SU-DHL-6 (cell line): Measurements from ENCODE around the gene DSP.

Source experiments
- H2AFZ ChIP-seq: fragments of 200-600 bp; sonication (generic); 2 replicates; pipeline ENCODE4 v1.6.1; 2014; ENCODE audit warnings: low read depth, mild to moderate bottlenecking, moderate library complexity, mixed read lengths, antibody characterized with exemption, low read length; ENCODE audit not compliant: severe bottlenecking
- H3F3A ChIP-seq: fragments of 200-600 bp; shearing (Covaris generic); 2 replicates; pipeline ENCODE4 v1.6.0; 2016; ENCODE audit warnings: antibody characterized with exemption, mild to moderate bottlenecking; ENCODE audit not compliant: insufficient read depth
- H3K27ac ChIP-seq: fragments of 200-600 bp; sonication (generic); 2 replicates; pipeline ENCODE4 v1.5.1; 2016; ENCODE audit warnings: low read depth, mild to moderate bottlenecking, low read length, moderate library complexity, mixed read lengths
- H3K27me3 ChIP-seq: fragments of 200-600 bp; sonication (generic), shearing (Covaris generic); 2 replicates; pipeline ENCODE4 v1.6.0; 2014; ENCODE audit warnings: mild to moderate bottlenecking, low read length
- H3K36me3 ChIP-seq: fragments of 200-600 bp; sonication (generic); 2 replicates; pipeline ENCODE4 v1.6.1; 2014; ENCODE audit warnings: mild to moderate bottlenecking, low read length, mixed read lengths
- H3K4me2 ChIP-seq: fragments of 300-600, 200-600 bp; shearing (Covaris generic), sonication (generic); 2 replicates; pipeline ENCODE4 v1.6.0; 2014; ENCODE audit warnings: low read length, low read depth, mild to moderate bottlenecking; ENCODE audit not compliant: poor library complexity, severe bottlenecking
- H3K4me3 ChIP-seq: fragments of 200-600 bp; sonication (generic); 2 replicates; pipeline ENCODE4 v1.5.1; 2014; ENCODE audit warnings: antibody characterized with exemption, low read length, mild to moderate bottlenecking, mixed read lengths; ENCODE audit not compliant: insufficient read depth, poor library complexity, severe bottlenecking
- H3K79me2 ChIP-seq: fragments of 200-600 bp; sonication (generic); 2 replicates; pipeline ENCODE4 v1.6.1; 2014; ENCODE audit warnings: mild to moderate bottlenecking, low read length, moderate library complexity; ENCODE audit not compliant: insufficient read depth
- H3K9ac ChIP-seq: fragments of 200-600 bp; sonication (generic); 2 replicates; pipeline ENCODE4 v1.7.0; 2014; ENCODE audit warnings: mild to moderate bottlenecking, low read length
- H3K9me2 ChIP-seq: fragments of 200-600 bp; sonication (generic); replicated peaks from 2 replicates; pipeline ENCODE4 v1.6.1; 2014; ENCODE audit warnings: low read length; ENCODE audit not compliant: insufficient read depth
- H3K9me3 ChIP-seq: fragments of 200-600 bp; sonication (generic); 2 replicates; pipeline ENCODE4 v1.6.1; 2014; ENCODE audit warnings: low read length, mixed read lengths; ENCODE audit not compliant: insufficient read depth
- H4K20me1 ChIP-seq: fragments of 200-600 bp; sonication (generic); 2 replicates; pipeline ENCODE4 v1.6.1; 2014; ENCODE audit warnings: low read depth, mild to moderate bottlenecking, antibody characterized with exemption, low read length, moderate library complexity, mixed read lengths
- EZH2phosphoT487 ChIP-seq: fragments of 200-600 bp; sonication (generic), shearing (Covaris generic); conservative IDR thresholded peaks from 2 replicates; pipeline ENCODE4 v1.6.1; 2018; ENCODE audit warnings: mild to moderate bottlenecking, antibody characterized with exemption, low read length, moderate library complexity, mixed read lengths
- TF ChIP-seq, protein P1 (sequence below): fragments of 200-600 bp; sonication (generic); IDR thresholded peaks from one replicate; pipeline ENCODE4 v1.5.1; 2017; ENCODE audit warnings: antibody characterized with exemption, mild to moderate bottlenecking, low read length, moderate library complexity; ENCODE audit not compliant: insufficient read depth, poor library complexity, severe bottlenecking

DSP gene

DNA sequence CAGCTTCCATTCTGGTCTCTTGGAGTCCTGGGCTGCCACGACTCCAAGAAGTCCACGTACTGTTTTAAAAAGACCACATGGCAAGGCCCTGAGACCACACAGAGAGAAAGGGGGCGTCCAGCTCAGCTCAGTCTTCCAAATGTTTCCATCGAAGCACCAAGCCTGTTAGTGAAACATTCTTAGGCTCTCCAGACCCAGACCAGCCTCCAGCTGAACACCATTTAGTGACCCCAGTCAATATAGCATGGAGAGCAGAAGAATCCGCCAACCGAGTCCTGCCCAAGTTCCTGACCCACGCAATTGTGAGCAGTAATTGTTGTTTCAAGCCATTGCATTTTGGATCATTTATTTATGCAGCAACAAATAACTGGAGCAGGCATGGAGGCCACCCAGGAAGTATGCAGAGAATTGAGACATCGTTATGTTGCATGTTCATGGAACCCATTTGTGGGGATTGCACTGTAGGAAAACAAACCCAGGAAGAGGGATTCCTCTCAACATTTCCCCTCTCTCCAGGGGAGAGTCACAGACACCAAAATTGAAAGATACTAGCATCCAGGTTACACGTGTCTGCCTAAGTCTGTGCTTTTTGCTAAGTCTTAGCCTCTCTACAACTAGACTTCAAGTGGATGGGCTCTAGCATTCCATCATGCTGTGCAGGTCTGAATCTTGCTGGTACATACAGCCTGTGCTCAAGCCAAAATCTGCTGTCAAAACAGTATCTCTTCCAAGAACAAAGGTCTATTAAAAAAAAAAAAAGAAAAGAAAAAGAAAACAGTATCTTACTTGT is 91.2 kb downstream of the DSP start:
- Histone ChIP-seq H3K79me2 (no peaks in the 10 kb centered on the region), H3K27me3 (no peaks in the 10 kb centered on the region), H3F3A (no peaks in the 10 kb centered on the region), H3K9me2 (no peaks in the 10 kb centered on the region), H2AFZ (no peak overlapping the region), H3K9me3 (no peaks in the 10 kb centered on the region), H3K36me3 (no peaks in the 10 kb centered on the region), H3K4me2 (no peak overlapping the region), H4K20me1 (no peaks in the 10 kb centered on the region), H3K27ac (no peak overlapping the region), H3K4me3 (no peak overlapping the region), H3K9ac (no peak overlapping the region)
- TF ChIP-seq EZH2phosphoT487: no peak
- TF ChIP-seq, protein P1, sequence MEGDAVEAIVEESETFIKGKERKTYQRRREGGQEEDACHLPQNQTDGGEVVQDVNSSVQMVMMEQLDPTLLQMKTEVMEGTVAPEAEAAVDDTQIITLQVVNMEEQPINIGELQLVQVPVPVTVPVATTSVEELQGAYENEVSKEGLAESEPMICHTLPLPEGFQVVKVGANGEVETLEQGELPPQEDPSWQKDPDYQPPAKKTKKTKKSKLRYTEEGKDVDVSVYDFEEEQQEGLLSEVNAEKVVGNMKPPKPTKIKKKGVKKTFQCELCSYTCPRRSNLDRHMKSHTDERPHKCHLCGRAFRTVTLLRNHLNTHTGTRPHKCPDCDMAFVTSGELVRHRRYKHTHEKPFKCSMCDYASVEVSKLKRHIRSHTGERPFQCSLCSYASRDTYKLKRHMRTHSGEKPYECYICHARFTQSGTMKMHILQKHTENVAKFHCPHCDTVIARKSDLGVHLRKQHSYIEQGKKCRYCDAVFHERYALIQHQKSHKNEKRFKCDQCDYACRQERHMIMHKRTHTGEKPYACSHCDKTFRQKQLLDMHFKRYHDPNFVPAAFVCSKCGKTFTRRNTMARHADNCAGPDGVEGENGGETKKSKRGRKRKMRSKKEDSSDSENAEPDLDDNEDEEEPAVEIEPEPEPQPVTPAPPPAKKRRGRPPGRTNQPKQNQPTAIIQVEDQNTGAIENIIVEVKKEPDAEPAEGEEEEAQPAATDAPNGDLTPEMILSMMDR: no peak

GRCh38 chr6:7633361-7633760 is 91.9 kb downstream of the DSP start:
- Histone ChIP-seq H3F3A (no peaks in the 10 kb centered on the region), H3K27me3 (no peaks in the 10 kb centered on the region), H2AFZ (no peak overlapping the region), H3K9ac (no peak overlapping the region), H4K20me1 (no peaks in the 10 kb centered on the region), H3K9me2 (no peaks in the 10 kb centered on the region), H3K36me3 (no peaks in the 10 kb centered on the region), H3K4me3 (no peak overlapping the region), H3K4me2 (no peak overlapping the region), H3K27ac (no peak overlapping the region), H3K9me3 (no peaks in the 10 kb centered on the region), H3K79me2 (no peaks in the 10 kb centered on the region)
- TF ChIP-seq, protein P1: no peak
- no peak for TF ChIP-seq EZH2phosphoT487

GRCh38 chr6:7636151-7636550 is 94.7 kb downstream of the DSP start:
- H3K4me3 ChIP-seq: no peak overlapping the region
- H3K27ac ChIP-seq: no peak overlapping the region
- TF ChIP-seq, protein P1: no peak
- no peak for TF ChIP-seq EZH2phosphoT487
- no peaks in the 10 kb centered on the region for H3K9me2 ChIP-seq
- H3K4me2 ChIP-seq: no peak overlapping the region
- no peaks in the 10 kb centered on the region for H3K79me2 ChIP-seq
- H3K36me3 ChIP-seq: no peaks in the 10 kb centered on the region
- no peaks in the 10 kb centered on the region for H4K20me1 ChIP-seq
- no peak overlapping the region for H2AFZ ChIP-seq
- no peak overlapping the region for H3K9ac ChIP-seq
- H3F3A ChIP-seq: no peaks in the 10 kb centered on the region
- no peaks in the 10 kb centered on the region for H3K27me3 ChIP-seq
- H3K9me3 ChIP-seq: no peaks in the 10 kb centered on the region
